Superior temporal gyrus (tissue), 1 donor: ENCODE measurements around the gene KANSL1.
"Not testable (repeated sequence)": the region's sequence is repeated elsewhere in the genome, so short reads cannot be mapped to it uniquely, and the experiment has no call there.

Experiments
- DNase-seq: peaks from one replicate; pipeline ENCODE4 v3.0.0-alpha.2; 2016; ENCODE audit errors: extremely low spot score

KANSL1 gene

DNA sequence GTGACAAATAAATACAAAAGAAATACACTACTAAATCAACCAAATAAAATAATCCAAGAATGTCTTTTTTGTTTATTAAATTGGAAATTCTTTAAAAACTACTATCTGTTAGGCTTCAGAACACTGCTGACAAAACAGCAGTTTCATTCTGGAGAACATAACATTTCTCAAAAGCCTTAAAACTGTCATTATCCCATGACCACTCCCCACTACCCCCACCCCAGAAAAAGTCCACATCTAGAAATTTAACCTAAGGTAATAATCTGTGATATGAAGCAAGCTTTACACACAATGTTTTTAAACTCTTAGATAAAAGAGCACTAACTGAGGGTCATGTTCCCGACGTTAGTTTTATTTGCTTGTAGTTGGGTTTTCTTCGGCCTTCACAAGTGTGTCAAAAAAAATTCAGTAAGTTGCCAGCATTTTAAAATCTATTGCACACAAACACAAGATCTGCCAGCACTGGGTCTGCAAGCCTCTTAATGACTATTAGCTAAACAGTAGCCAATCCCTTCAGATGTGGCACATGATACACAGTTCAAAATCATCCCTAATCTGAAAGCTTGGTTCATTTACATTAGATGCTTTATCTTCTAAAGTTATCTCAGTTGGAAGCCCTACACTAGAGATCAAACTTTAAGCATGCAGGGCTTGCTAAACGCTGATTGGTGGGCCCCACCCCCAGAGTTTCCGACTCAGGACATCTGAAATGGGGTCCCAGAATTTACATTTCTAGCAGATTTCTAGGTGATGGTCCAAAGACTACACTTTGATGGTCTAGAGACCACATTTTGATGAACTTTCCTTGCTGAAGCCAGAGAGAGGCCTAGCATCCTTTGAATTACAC, 75.2 kb downstream of the KANSL1 start:
- no peak for DNase-seq

DNA sequence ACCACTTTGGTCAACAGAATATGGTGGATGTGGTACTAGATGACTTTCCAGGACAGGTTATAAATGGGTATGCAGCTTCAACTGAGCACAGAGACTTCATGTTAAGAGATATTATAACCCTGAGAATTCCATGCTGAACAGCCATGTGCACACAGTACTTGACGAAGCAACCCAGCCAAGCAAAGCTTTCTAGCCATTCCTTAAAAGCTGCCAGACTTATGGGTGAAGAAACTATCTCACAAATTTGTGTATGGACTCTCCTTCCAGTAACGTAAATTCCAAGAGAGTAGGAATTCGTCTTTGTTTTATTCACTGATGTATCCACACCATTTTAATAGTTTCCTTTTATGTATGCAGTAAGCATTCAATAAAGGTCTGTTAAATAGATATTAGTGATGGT, 76.1 kb downstream of the KANSL1 start:
- no peak for DNase-seq

DNA sequence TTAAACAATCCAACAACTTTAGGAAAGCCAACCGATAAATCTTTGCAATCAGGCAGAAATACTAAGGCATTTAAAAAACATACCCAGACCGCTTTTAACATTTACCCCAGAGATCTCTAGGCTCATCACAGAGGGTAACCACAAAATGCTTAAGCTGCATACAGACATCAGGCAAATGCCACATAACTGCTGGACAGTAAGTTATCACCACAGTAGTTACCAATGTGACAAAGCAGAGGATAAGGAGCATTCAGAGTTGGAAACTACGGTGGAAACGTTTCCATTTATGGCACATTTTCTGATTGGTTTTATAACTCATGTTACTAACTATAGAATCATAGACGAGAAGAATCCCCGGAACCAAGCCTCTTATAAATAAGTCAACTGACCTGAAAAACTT, 77.5 kb downstream of the KANSL1 start:
- no peak for DNase-seq

DNA sequence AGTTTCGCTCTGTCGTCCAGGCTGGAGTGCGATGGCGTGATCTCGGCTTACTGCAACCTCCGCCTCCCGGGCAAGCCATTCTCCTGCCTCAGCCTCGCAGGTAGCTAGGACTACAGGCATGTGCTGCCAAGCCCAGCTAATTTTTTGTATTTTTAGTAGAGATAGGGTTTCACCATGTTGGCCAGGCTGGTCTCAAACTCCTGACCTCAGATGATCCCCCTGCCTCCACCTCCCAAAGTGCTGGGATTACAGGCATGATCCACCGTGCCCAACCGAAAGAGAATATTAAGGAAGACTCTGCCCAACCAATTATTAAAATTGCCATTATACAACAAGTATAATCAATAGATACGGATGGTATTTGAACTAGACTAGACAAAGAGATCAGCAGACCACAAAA, 82.0 kb downstream of the KANSL1 start:
- DNase-seq, result not testable (repeated sequence)

DNA sequence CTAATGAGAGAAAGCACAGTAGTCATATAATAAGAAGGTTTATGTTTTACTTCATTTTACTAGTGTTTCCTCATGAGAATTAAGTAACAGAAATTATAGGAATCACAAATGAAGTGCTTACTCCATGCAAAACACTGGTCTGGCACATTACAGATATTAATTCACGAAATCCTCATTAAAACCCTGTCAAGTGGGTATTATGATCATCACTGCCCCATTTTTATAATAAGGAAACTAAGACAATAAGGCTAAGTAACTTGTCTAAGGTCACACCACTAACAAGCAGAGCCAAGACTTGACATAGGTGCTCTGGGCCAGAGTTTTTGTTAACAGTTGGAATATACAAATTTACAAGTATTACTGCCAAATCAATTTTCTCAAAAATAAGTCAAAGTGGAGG, 83.0 kb downstream of the KANSL1 start:
- no peak for DNase-seq

DNA sequence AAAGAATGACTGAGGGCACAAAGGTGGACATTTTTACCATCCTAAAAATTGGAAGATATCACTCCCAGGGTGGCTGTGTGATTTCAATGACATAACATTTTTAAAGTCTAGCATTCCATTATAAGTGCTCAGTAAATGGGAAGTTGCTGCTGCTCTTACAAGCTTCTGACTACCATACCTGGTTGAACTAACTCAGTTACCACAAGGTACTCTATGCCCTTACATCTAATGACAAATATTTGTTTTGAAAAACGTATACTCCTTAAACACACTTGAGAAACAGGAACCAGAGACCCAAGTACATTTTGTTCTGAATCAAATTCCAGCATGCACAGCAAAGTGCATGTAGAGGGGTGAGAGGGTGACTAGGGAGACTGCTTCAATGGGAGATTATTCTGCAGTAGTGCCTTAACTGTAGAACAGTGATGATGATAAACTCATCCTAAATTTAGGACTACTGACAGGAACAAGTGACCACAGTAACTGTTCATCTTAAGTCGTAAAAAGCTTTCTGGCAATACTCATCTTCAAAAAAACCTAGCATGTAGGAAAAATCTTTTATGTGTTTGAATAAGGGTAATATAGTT, 83.5 kb downstream of the KANSL1 start:
- DNase-seq, result no peak

DNA sequence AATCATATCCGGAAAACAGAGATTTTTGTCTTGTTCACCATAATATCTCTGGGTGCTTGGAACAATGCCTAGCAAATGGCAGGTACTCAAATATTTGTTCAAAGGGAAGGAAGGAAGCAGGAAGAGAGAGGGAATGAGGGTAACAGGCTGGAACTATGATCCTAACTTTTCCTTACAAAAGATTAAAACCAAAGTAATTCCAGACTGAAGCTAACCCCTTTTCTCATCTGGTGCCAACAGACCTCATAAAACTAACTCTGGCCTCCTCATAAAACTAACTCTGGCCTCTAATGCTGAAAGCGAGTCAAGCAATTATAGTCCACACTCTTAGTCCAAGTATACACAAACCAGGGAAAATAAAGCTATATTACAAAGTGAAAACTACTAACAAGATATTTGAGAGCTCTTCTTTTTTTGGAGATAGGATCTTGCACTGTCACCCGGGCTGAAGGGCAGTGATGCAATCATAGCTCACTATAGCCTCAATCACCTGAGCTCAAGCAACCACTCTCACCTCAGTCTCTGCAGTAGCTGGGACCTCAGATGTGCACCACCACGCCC, 84.6 kb downstream of the KANSL1 start:
- DNase-seq, result no peak

DNA sequence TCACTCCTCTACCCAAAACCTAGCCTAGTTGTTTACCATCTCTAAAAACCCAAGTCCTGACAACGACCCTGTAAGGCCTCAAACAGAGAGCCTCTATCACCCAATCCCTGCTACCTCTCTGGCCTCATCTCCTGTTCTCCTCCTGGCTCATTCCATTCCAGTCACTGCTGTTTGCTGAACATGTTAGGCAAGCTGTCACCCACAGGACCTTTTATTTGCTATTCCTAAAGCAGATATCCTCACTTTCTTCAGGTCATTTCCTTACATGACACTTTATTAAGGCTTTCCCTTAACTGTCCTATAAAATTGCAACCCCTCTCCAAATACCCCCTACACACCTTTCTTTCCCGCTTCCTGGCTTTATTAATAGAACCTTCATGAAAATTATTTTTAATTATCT, 85.1 kb downstream of the KANSL1 start:
- DNase-seq, result no peak

DNA sequence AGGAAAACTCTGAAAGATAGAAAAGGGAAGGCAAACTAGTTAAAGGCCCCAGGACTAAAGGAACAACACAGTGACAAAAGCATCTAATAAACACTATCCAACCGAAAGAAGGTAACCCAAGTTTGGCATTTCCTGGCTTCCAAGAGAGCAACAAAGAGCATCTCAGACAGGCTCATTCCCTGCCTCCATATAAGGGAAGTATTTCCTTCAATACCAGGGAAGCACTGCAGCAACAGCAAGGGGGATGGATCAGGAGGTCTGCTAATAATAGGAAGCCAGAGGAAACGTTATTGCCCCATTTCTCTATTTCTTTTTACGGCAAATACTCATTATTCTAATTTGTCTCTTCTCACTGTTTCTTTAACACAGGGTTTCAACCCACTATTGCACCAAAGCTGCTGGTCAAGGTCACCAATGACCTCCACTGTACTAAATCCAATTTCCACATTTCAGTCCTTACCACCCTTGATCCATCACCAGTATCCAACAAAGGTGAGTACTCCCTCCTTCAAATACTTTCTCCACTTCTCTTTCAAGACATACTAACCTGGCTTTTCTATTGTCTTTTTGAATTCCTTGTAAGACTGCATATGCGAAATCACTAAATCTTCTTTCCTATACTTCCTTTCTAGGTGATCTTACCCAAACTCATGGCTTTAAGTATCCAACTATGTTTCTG, 86.1 kb downstream of the KANSL1 start:
- no peak for DNase-seq

DNA sequence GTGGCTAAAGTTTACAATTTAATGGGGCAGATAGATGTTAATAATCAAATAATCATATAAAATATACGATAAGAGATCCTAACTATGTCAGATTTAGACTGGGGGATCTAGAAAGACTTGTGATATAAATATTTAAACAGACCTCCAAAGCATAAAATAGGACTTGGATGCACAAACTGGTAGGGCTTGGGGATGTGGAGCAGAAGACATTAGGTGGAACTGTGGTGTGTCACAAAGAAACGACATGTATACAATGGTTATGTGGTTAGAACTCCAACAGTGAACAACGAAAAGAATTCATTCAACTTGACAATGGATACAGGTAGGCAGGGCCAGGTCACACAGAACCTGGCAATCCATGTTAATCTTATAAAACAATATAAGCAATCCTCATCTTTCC, 90.4 kb downstream of the KANSL1 start:
- DNase-seq, result not testable (repeated sequence)

DNA sequence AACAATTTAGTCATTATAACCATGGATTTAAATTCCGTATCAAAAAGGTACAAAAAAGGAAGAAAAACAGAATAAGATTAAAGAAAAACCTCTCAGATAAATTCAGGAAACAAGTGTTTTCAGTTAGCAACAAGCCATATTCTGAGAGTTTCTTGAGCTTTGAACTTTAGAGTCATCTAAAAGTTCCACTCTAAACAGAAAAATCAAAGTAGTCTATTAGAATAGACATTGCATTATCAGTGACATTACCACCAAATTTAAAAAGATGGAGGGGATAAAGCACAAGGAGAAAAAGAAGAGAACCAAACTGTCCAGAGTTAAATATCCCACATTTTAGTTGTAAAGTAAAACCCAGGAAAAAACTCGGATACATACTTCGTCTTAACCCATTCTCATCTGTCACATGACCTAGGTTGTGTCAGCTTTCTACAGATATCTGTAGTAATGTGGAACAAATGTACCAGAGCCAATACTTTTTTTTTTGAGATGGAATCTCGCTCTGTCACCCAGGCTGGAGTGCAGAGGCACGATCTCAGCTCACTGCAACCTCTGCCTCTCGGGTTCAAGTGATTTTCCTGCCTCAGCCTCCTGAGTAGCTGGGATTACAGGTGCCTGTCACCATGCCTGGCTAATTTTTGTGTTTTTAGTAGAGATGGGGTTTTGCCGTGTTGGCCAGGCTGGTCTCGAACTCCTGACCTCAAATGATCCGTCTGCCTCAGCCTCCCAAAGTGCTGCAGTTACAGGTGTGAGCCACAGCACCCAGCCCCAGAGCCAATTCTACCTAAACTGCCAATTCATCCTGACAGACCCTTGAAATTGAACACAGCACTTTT, 91.2 kb downstream of the KANSL1 start:
- DNase-seq, result not testable (repeated sequence)

DNA sequence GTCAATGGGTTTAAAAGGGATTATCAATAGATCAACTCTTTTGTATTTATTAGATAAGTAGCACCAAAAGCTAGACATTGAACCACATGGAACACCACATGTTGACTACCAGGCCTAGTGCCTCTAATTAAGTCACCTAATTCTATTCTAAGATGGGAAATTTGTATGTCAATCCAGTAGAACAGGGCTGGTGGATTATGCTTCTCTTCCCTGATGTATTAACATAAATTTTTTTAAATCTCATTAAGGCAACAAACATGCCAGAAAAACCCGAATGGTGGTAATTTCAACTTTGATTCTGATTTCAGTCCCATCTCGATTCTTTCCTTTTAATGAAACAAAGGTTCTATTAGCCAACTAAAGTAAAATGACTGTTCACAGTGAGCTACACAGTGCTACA, 92.6 kb downstream of the KANSL1 start:
- no peak for DNase-seq

DNA sequence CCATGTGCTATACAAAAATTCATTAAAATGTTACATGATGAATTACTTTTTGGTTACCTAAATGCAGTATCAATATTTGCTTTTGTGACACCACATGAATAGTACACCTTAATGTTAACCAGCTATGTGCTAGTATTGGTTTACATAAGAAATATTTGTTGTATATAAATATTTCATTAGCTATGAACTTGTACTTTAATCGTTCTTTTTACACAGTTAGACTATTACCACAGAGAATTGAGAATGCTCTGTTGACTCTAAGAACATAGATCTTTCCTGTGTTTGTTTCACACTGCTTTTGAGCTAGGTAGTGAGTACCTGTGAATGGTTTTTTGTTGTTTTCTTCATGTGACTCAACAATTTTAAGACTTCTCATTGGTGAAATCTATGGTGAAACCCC, 93.4 kb downstream of the KANSL1 start:
- DNase-seq, result no peak

DNA sequence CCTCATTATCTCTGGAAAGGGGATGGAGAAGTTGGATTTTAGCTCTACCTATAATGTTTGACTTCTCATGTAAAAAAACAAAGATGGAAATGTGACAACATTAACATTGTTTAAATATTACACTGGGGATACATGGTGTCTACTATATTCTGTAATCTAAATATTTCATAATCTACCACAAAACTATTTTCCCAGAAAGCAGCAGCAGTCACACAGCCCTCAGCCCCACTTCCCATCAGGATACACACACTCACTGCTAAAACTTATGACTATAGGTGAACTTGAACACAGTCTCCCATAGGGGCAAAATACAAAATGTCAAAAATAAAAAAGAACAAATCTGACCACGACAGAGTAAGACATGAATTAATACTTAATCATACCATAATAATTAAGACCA, 95.7 kb downstream of the KANSL1 start:
- no peak for DNase-seq

DNA sequence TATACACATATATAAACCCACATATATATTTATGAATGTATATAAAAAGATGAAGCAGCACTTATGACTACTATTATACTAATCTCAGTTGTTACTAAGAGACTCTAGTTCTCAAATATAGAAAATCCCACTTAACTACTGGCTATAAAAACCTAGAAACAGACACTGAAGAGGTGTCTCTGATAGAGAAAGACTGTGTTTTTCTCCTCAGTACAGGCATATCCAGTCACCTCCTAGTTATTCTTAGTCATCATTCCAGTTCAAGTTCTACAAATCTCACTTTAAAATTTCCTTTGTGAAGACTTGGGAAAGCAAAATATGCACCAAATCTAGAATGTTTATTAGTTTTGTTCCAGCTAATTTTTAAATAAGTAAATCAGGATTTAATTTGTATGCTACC, 100.2 kb downstream of the KANSL1 start:
- no peak for DNase-seq

DNA sequence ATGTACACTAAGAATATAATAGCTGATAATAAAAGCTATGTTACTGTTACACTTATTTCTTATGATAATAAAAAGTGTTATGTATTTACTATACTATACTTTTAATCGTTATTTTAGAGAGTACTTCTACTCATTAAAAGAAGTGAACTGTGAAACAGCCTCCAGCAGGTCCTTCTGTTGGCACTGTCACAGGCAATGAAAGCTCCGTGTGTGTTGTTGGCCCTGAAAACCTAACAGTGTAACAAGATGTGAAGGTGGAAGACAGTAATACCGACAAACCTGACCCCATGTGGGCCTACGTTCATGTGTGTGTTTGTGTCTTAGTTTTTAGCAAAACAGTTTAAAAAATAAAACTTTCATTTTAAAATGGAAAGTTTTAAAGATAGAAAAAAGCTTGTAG, 102.4 kb downstream of the KANSL1 start:
- no peak for DNase-seq

DNA sequence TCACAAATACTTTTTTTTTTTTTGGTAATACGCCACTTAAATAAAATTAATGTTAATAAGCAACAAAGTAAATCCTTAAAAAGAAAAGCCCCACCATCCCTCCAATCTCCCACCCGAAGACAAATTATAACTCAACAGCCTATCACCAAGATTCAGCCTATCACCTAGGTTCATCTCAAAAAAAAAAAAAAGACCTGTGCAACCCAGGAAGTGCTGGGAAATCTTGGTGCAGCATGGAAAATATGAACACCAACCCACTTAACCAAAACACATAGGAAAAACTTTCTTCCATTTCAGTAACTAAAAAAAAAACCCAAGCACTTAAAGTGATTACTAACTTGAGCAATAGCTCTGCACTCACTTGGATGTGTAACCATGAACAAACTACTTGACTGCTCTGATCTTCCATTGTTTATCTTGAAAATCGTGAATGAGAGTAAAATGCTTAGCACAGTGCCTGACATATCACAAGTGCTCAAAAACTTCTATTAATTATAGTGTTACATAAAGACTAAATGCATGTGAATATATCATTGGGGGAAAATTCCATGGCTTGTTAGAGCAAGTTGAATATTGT, 103.8 kb downstream of the KANSL1 start:
- no peak for DNase-seq

DNA sequence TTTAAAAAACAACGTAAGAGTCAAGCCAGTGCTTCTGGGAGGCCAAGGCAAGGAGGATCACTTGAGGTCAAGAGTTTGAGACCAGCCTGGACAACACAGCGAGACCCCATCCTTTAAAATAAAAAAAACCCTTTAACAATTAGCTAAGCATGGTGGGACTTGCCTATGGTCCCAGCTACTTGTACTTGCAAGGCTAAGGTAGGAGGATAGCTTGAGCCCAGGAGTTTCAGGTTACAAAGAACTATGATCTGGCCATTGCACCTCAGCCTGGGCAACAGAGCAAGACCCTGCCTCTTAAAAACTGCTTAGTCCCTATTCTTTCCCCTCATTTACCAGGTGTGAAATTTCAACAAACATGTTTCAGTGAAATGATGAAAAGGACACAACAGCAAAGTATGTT, 104.6 kb downstream of the KANSL1 start:
- DNase-seq, result no peak

DNA sequence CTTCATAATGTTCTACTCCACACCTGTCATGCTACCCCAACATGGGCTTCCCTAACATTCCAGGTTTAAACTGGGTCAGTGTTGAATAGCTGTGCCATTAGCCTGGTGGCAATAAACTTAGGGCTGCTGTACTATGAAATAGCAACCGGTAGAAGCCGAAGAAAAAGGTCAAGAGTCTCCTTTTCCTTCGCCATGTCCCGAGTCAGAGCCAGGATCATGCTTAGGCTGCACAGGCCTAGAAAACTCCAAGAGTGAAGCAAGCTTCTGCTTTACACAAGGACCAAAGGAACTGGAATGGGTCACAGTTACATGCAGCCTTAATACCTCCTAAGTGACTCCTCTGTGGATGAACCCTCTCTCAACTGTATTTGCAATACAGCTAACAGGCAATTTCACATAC, 105.4 kb downstream of the KANSL1 start:
- not testable (repeated sequence) for DNase-seq

DNA sequence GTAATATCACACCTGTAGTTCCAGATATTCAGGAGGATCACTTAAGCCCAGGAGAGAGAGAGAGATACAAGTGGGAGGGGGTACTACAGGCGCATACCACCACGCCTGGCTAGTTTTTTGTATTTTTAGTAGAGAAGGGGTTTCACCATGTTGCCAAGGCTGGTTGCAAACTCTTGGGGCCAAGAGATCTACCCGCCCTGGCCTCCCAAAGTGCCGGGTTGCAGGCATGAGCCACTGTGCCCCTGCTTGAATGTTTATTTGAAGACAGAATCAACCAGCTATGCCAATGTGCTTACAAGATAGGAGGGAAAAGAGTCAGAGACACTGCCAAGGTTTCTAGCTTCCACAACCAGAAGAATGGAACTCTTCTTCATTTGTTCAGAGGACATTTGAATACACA, 106.4 kb downstream of the KANSL1 start:
- no peak for DNase-seq

DNA sequence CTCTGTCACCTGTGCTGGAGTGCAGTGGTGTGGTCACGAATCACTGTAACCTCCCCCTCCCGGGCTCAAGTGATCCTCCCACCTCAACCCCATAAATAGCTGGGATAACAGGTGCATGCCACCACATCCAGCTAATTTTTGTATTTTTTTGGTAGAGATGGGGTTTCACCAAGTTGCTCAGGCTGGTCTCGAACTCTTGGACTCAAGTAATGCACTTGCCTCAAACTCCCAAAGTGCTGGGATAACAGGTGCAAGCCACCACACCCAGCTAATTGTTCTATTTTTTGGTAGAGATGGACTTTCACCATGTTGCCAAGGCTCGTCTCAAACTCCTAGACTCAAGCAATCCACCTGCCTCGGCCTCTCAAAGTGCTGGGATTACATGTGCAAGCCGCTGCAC, 107.7 kb downstream of the KANSL1 start:
- DNase-seq, result no peak
